Upper lobe of left lung (tissue), 6 donors: ENCODE measurements around the gene CLEC18A. TPM values are rescaled to one million over a fixed set of nuclear protein-coding genes. Genes with fewer than 3 reads are reported as not detected.
"Not testable (repeated sequence)": the region's sequence is repeated elsewhere in the genome, so short reads cannot be mapped to it uniquely, and the experiment has no call there.

ENCODE experiments used
- ATAC-seq, 2 donors: fragments of 200-7000 bp; cut with Tn5 transposase; one replicate each; pipeline ENCODE4 v1.9.1; 2022; ENCODE audit warnings: mild to moderate bottlenecking in 2 of 2, moderate library complexity in 2 of 2; ENCODE audit not compliant: low FRiP score in 2 of 2
- DNase-seq, 2 donors: peaks; one replicate each; pipeline ENCODE4 v3.0.0-alpha.2; 2019 to 2020
- H3K27ac ChIP-seq, 4 donors: fragments of 200-600 bp; sonication (generic); one replicate each; pipeline ENCODE4 v1.5.1; 2016 to 2019
- H3K27me3 ChIP-seq, 4 donors: fragments of 200-600 bp; sonication (generic); one replicate each; pipeline ENCODE4 v1.5.1; 2017 to 2019
- H3K36me3 ChIP-seq, 4 donors: fragments of 200-600 bp; sonication (generic); one replicate each; pipeline ENCODE4 v1.5.1; 2016 to 2019
- H3K4me1 ChIP-seq, 4 donors: fragments of 200-600 bp; sonication (generic); one replicate each; pipeline ENCODE4 v1.5.1; 2018 to 2019
- H3K4me3 ChIP-seq, 4 donors: fragments of 200-600 bp; sonication (generic); one replicate each; pipeline ENCODE4 v1.5.1; 2017 to 2019; ENCODE audit warnings: mild to moderate bottlenecking in 2 of 4, moderate library complexity in 1 of 4
- H3K9me3 ChIP-seq, 4 donors: fragments of 200-600 bp; sonication (generic); one replicate each; pipeline ENCODE4 v1.5.1; 2018 to 2019
- CTCF ChIP-seq, 6 experiments: fragments of 450-650 bp in 4 of 6; fragments of 200-600 bp in 2 of 6; sonication (generic) in 2 of 6; IDR thresholded peaks; one replicate each; pipeline ENCODE4 v1.5.1; 2016 to 2019; ENCODE audit warnings: antibody characterized with exemption in 6 of 6
- EP300 ChIP-seq, 4 donors: sonication (generic); formaldehyde crosslinking; IDR thresholded peaks; one replicate each; pipeline ENCODE4 v1.5.1; 2017; ENCODE audit warnings: antibody characterized with exemption in 4 of 4, control low read depth in 2 of 4
- POLR2A ChIP-seq, 4 donors: fragments of 450-650 bp; IDR thresholded peaks; one replicate each; pipeline ENCODE4 v1.5.1; 2016 to 2017; ENCODE audit warnings: antibody characterized with exemption in 4 of 4, mild to moderate bottlenecking in 2 of 4
- POLR2AphosphoS5 ChIP-seq, 2 donors: sonication (generic); formaldehyde crosslinking; IDR thresholded peaks; one replicate each; pipeline ENCODE4 v1.5.1; 2017; ENCODE audit warnings: antibody characterized with exemption in 2 of 2
- WGBS, 2 donors: methylation state at CpG; one replicate each; pipeline ENCODE4 v1.1.5; 2017 to 2018; 5-methylcytosine and 5-hydroxymethylcytosine counted together
- total RNA-seq, 6 donors: library from RNA; depleted of rRNA in 4 of 6; stranded (reverse); fragments of >200 nt in 4 of 6; gene quantifications; one replicate each; pipeline versions ENCODE4 v1.1.0 to v1.2.1, GENCODE V29; 2016 to 2021
- donor health status: DM: no; HTN: no; CAD: no; lungs with moderate emphysema.
- donor health status: DM: no; HTN: yes; CAD: no; lungs with severe emphysema.

The CLEC18A gene
- 1 to 10 TPM in 5 of 6 donors, under 1 TPM in 1; 0.54 to 5.2 (median 2.8) TPM for total RNA-seq

- not testable (repeated sequence) for H3K27ac ChIP-seq, H3K4me1 ChIP-seq, H3K36me3 ChIP-seq, H3K27me3 ChIP-seq, H3K4me3 ChIP-seq, H3K9me3 ChIP-seq
- DNase-seq (peak in 1 of 2 donors; percentile 30), ATAC-seq (peak; percentile 29 to 66)
- no CpG with 5 or more reads among the region's 26 CpGs for WGBS, 2 donors
These were observed at the start of gene CLEC18A for GRCh38 chr16:69951017-69951671. CLEC18A (plus strand) TSS chr16:69951334; CDS start chr16:69951367, 33 bp downstream.

GRCh38 chr16:69903865-69904415 lies 47.2 kb upstream of the CLEC18A start:
- TF ChIP-seq EP300 (IDR thresholded peaks at IDR 0.05), result no peak
- no peak for TF ChIP-seq POLR2A (IDR thresholded peaks at IDR 0.05)
- no peak for TF ChIP-seq CTCF (IDR thresholded peaks at IDR 0.05)
- TF ChIP-seq POLR2AphosphoS5 (IDR thresholded peaks at IDR 0.05), result no peak
- H3K4me3 ChIP-seq, result no peak overlapping the region
- H3K27me3 ChIP-seq, result no peaks in the 10 kb centered on the region
- DNase-seq (no peak), ATAC-seq (no peak)
- 86 to 88% methylated on average over 8 of the region's 8 CpGs for whole genome bisulfite sequencing, 2 donors
- no peaks in the 10 kb centered on the region for H3K9me3 ChIP-seq
- peaks cover 0 to 23% (median 6%) of the 10 kb centered on the region in 4 donors for H3K36me3 ChIP-seq
- no peaks in the 10 kb centered on the region for H3K4me1 ChIP-seq
- H3K27ac ChIP-seq, result no peak overlapping the region

- no peak for ATAC-seq
- H3K36me3 ChIP-seq, result peaks cover 0 to 30% (median 11%) of the 10 kb centered on the region in 4 donors
- WGBS, 2 donors, result 68 to 89% methylated on average over 9 of the region's 9 CpGs
These were observed 46.5 kb upstream of the CLEC18A start for GRCh38 chr16:69904495-69905170.

GRCh38 chr16:69905171-69905555 lies 46.0 kb upstream of the CLEC18A start:
- DNase-seq (no peak), ATAC-seq (no peak)
- Histone ChIP-seq H3K27me3 (no peaks in the 10 kb centered on the region), H3K9me3 (no peaks in the 10 kb centered on the region), H3K4me1 (no peaks in the 10 kb centered on the region), H3K36me3 (peaks cover 0 to 34% (median 11%) of the 10 kb centered on the region in 4 donors), H3K27ac (no peak overlapping the region), H3K4me3 (no peak overlapping the region)
- no peak for TF ChIP-seq CTCF (IDR thresholded peaks at IDR 0.05)
- TF ChIP-seq POLR2AphosphoS5 (IDR thresholded peaks at IDR 0.05), result no peak
- no peak for TF ChIP-seq POLR2A (IDR thresholded peaks at IDR 0.05)
- no peak for TF ChIP-seq EP300 (IDR thresholded peaks at IDR 0.05)
- WGBS, 2 donors, result 57 to 86% methylated on average over 2 of the region's 2 CpGs

More at GRCh38 chr16:69904495-69905170, 46.5 kb upstream of the CLEC18A start:
- H3K27me3 ChIP-seq, result no peaks in the 10 kb centered on the region
- H3K9me3 ChIP-seq, result no peaks in the 10 kb centered on the region
- H3K4me3 ChIP-seq, result no peak overlapping the region
- TF ChIP-seq EP300 (IDR thresholded peaks at IDR 0.05), result no peak
- no peak for TF ChIP-seq CTCF (IDR thresholded peaks at IDR 0.05)
- TF ChIP-seq POLR2AphosphoS5 (IDR thresholded peaks at IDR 0.05), result no peak
- TF ChIP-seq POLR2A (IDR thresholded peaks at IDR 0.05), result no peak
- no peak overlapping the region for H3K27ac ChIP-seq
- peak in 1 of 2 donors; percentile 58 for DNase-seq
- no peaks in the 10 kb centered on the region for H3K4me1 ChIP-seq

GRCh38 chr16:69906838-69907401 lies 44.2 kb upstream of the CLEC18A start:
- H3K9me3 ChIP-seq, result no peaks in the 10 kb centered on the region
- H3K4me3 ChIP-seq, result no peak overlapping the region
- H3K27ac ChIP-seq, result no peak overlapping the region
- no peaks in the 10 kb centered on the region for H3K27me3 ChIP-seq
- H3K4me1 ChIP-seq, result no peaks in the 10 kb centered on the region
- ATAC-seq (peak in 1 of 2 donors; percentile 62), DNase-seq (no peak)
- WGBS, 2 donors, result 91 to 97% methylated on average over 6 of the region's 6 CpGs
- TF ChIP-seq POLR2AphosphoS5 (IDR thresholded peaks at IDR 0.05), result no peak
- TF ChIP-seq POLR2A (IDR thresholded peaks at IDR 0.05), result no peak
- TF ChIP-seq EP300 (IDR thresholded peaks at IDR 0.05), result no peak
- TF ChIP-seq CTCF (IDR thresholded peaks at IDR 0.05), result no peak
- peaks cover 0 to 42% (median 19%) of the 10 kb centered on the region in 4 donors for H3K36me3 ChIP-seq
